ENCODE data around the gene ZCCHC14. TPM values are rescaled to one million over a fixed set of nuclear protein-coding genes. Genes with fewer than 3 reads are reported as not detected.

Gene ZCCHC14
- total RNA-seq, 1 experiment from 2014 or later, result 27.7 TPM

- Histone ChIP-seq H3K9me3 (ENCODE audit: control insufficient read depth, low read depth, low read length) (no peaks in the 10 kb centered on the region), H3K4me1 (ENCODE audit: insufficient read depth, low read length) (no peaks in the 10 kb centered on the region), H3K23ac (ENCODE audit: insufficient read length, low read depth, low read length) (no peak overlapping the region), H2BK20ac (ENCODE audit: low read depth, low read length, poor library complexity, severe bottlenecking) (no peak overlapping the region), H4K8ac (replicated peaks; ENCODE audit: insufficient read length, low read depth, low read length) (no peak overlapping the region), H4K5ac (ENCODE audit: insufficient read length, low read depth, low read length) (no peak overlapping the region), H2BK15ac (ENCODE audit: low read depth, low read length) (no peak overlapping the region), H3K9ac (ENCODE audit: extremely low read depth, insufficient read length, low read length) (no peak overlapping the region), H3K27me3 (ENCODE audit: insufficient read depth, low read length) (no peaks in the 10 kb centered on the region), H2AK5ac (ENCODE audit: insufficient read length, low read length) (no peak overlapping the region), H3K79me1 (ENCODE audit: insufficient read depth, low read depth, low read length, poor library complexity, severe bottlenecking) (no peaks in the 10 kb centered on the region), H2AFZ (ENCODE audit: low read length) (no peak overlapping the region), H4K20me1 (ENCODE audit: control insufficient read depth, insufficient read depth, insufficient read length) (no peaks in the 10 kb centered on the region), H3K56ac (ENCODE audit: insufficient read length, low read depth, low read length) (no peak overlapping the region), H2BK12ac (ENCODE audit: insufficient read length, low read depth, low read length) (no peak overlapping the region), H4K91ac (ENCODE audit: insufficient read length, low read depth, low read length) (no peak overlapping the region), H3K4ac (ENCODE audit: low read depth, low read length) (no peak overlapping the region), H2BK120ac (ENCODE audit: low read depth, low read length, poor library complexity, severe bottlenecking) (no peak overlapping the region), H3K23me2 (ENCODE audit: insufficient read length, low read depth, low read length, poor library complexity, severe bottlenecking) (no peaks in the 10 kb centered on the region), H3K4me2 (ENCODE audit: insufficient read depth, insufficient read length, low read length) (no peak overlapping the region), H3K18ac (ENCODE audit: insufficient read length, low read depth, low read length) (no peak overlapping the region), H3T11ph (ENCODE audit: low read length) (no peak overlapping the region), H3K14ac (ENCODE audit: insufficient read depth, low read length) (no peak overlapping the region), H2BK5ac (ENCODE audit: insufficient read length, low read length) (no peak overlapping the region), H3K79me2 (ENCODE audit: insufficient read depth, low read length) (no peaks in the 10 kb centered on the region), H3K27ac (ENCODE audit: insufficient read length, low read depth, low read length) (no peak overlapping the region)
- Mint-ChIP-seq H3K4me3 (no peak overlapping the region), H3K4me1 (no peaks in the 10 kb centered on the region; a peak in 1 of 4 replicates), H3K27me3 (ENCODE audit: low read depth) (no peaks in the 10 kb centered on the region), H3K27ac (no peak overlapping the region), H3K36me3 (ENCODE audit: insufficient read depth in 1 of 3, low read depth in 3 of 3) (peaks cover 25 to 69% (median 69%) of the 10 kb centered on the region in 3 experiments; a peak in 6 of 7 replicates), H3K9me3 (no peaks in the 10 kb centered on the region)
- DNase-seq, result no peak
- TF ChIP-seq, protein P1, sequence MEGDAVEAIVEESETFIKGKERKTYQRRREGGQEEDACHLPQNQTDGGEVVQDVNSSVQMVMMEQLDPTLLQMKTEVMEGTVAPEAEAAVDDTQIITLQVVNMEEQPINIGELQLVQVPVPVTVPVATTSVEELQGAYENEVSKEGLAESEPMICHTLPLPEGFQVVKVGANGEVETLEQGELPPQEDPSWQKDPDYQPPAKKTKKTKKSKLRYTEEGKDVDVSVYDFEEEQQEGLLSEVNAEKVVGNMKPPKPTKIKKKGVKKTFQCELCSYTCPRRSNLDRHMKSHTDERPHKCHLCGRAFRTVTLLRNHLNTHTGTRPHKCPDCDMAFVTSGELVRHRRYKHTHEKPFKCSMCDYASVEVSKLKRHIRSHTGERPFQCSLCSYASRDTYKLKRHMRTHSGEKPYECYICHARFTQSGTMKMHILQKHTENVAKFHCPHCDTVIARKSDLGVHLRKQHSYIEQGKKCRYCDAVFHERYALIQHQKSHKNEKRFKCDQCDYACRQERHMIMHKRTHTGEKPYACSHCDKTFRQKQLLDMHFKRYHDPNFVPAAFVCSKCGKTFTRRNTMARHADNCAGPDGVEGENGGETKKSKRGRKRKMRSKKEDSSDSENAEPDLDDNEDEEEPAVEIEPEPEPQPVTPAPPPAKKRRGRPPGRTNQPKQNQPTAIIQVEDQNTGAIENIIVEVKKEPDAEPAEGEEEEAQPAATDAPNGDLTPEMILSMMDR (conservative IDR thresholded peaks at IDR 0.05), result no peak
- no CpG with 5 or more reads among the region's 24 CpGs for WGBS (ENCODE audit: extremely low coverage, insufficient read length, low lambda C conversion rate)
Observed at GRCh38 chr16:87414251-87414680, 78.6 kb downstream of the ZCCHC14 start.
